ENCODE results near the gene MVB12B.

MVB12B gene

GRCh38 chr9:126485662-126486061 lies 159.0 kb downstream of the MVB12B start:
- Histone ChIP-seq H3K4me2 (ENCODE audit: low read length) (no peak overlapping the region), H3K4me3 (ENCODE audit: low read length) (no peak overlapping the region), H3K27ac (ENCODE audit: low read length) (no peak overlapping the region), H3K79me2 (ENCODE audit: low read length) (no peaks in the 10 kb centered on the region), H3K9ac (ENCODE audit: low read length) (no peak overlapping the region), H3K4me1 (ENCODE audit: low read length) (no peaks in the 10 kb centered on the region), H3K9me3 (ENCODE audit: insufficient read depth, low read length) (no peaks in the 10 kb centered on the region), H4K20me1 (ENCODE audit: insufficient read depth, low read length) (peaks cover 2% of the 10 kb centered on the region; the same call in 1 of the 2 replicates), H3K36me3 (replicated peaks; ENCODE audit: low read depth, low read length) (no peaks in the 10 kb centered on the region), H3K27me3 (ENCODE audit: low read depth, low read length) (peaks cover 43% of the 10 kb centered on the region), H2AFZ (ENCODE audit: low read depth, low read length) (no peak overlapping the region)
- TF ChIP-seq EZH2phosphoT487 (IDR thresholded peaks at IDR 0.05; ENCODE audit: low read depth): no peak
- TF ChIP-seq, protein P1, sequence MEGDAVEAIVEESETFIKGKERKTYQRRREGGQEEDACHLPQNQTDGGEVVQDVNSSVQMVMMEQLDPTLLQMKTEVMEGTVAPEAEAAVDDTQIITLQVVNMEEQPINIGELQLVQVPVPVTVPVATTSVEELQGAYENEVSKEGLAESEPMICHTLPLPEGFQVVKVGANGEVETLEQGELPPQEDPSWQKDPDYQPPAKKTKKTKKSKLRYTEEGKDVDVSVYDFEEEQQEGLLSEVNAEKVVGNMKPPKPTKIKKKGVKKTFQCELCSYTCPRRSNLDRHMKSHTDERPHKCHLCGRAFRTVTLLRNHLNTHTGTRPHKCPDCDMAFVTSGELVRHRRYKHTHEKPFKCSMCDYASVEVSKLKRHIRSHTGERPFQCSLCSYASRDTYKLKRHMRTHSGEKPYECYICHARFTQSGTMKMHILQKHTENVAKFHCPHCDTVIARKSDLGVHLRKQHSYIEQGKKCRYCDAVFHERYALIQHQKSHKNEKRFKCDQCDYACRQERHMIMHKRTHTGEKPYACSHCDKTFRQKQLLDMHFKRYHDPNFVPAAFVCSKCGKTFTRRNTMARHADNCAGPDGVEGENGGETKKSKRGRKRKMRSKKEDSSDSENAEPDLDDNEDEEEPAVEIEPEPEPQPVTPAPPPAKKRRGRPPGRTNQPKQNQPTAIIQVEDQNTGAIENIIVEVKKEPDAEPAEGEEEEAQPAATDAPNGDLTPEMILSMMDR (IDR thresholded peaks at IDR 0.05; ENCODE audit: low read depth, low read length): no peak

- TF ChIP-seq, protein P1 (IDR thresholded peaks at IDR 0.05; ENCODE audit: low read depth, low read length): no peak
- TF ChIP-seq EZH2phosphoT487 (IDR thresholded peaks at IDR 0.05; ENCODE audit: low read depth): no peak
- H3K4me1 ChIP-seq (ENCODE audit: low read length): no peaks in the 10 kb centered on the region
Measured at GRCh38 chr9:126486276-126486675, 159.6 kb downstream of the MVB12B start.

DNA sequence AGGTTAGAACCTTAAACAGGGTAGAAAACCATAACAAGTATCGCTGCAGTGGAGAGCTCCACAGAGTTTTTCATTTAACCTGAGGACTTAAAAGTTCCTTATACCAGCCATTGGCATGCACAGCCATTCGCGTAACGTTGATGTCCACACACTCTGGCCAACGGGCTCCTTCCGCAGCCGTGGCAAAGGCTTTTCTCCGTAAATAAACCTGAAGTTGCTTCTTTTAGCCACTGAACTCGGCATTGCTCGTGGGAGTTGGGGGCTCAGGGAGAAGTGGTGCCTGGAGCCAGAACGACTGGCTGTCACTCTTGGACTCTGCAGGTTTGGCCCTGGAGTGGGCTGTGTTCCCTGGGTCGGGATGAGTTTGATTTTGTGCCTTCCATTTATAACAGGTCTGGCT lies 161.2 kb downstream of the MVB12B start:
- Histone ChIP-seq H3K27me3 (ENCODE audit: low read depth, low read length) (peaks cover 42% of the 10 kb centered on the region), H3K4me1 (ENCODE audit: low read length) (no peaks in the 10 kb centered on the region), H3K4me2 (ENCODE audit: low read length) (no peak overlapping the region), H3K4me3 (ENCODE audit: low read length) (no peak overlapping the region), H3K27ac (ENCODE audit: low read length) (no peak overlapping the region), H3K9ac (ENCODE audit: low read length) (no peak overlapping the region), H3K9me3 (ENCODE audit: insufficient read depth, low read length) (no peaks in the 10 kb centered on the region), H3K79me2 (ENCODE audit: low read length) (no peaks in the 10 kb centered on the region), H4K20me1 (ENCODE audit: insufficient read depth, low read length) (no peaks in the 10 kb centered on the region; the same call in 1 of the 2 replicates), H2AFZ (ENCODE audit: low read depth, low read length) (no peak overlapping the region), H3K36me3 (replicated peaks; ENCODE audit: low read depth, low read length) (no peaks in the 10 kb centered on the region)
- no peak for TF ChIP-seq EZH2phosphoT487 (IDR thresholded peaks at IDR 0.05; ENCODE audit: low read depth)
- TF ChIP-seq, protein P1 (IDR thresholded peaks at IDR 0.05; ENCODE audit: low read depth, low read length): no peak

More at GRCh38 chr9:126486276-126486675, 159.6 kb downstream of the MVB12B start:
- Histone ChIP-seq H3K4me3 (ENCODE audit: low read length) (no peak overlapping the region), H3K27ac (ENCODE audit: low read length) (no peak overlapping the region), H2AFZ (ENCODE audit: low read depth, low read length) (no peak overlapping the region), H3K9me3 (ENCODE audit: insufficient read depth, low read length) (no peaks in the 10 kb centered on the region), H3K9ac (ENCODE audit: low read length) (no peak overlapping the region), H3K27me3 (ENCODE audit: low read depth, low read length) (peaks cover 42% of the 10 kb centered on the region), H3K36me3 (replicated peaks; ENCODE audit: low read depth, low read length) (no peaks in the 10 kb centered on the region), H4K20me1 (ENCODE audit: insufficient read depth, low read length) (peaks cover 2% of the 10 kb centered on the region; the same call in 1 of the 2 replicates), H3K4me2 (ENCODE audit: low read length) (no peak overlapping the region), H3K79me2 (ENCODE audit: low read length) (no peaks in the 10 kb centered on the region)

DNA sequence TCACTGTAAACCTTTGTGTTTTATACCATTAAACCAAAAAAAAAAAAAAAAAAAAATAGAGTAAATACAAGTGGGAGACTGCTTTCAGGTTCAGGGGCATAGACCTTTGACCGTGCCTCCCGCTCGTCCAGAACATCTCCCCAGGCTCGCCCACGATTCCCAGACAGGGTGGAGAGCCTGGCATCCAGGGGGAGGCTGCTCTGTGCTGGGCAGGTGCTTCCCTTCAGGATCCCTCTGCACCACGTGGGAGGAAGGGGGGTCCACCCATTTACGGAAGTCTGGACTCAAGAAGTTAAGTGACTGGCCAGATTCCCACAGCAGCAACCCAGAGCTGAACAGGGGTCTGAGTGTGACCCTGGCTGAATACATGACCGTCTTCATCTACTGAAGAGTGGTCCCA lies 161.7 kb downstream of the MVB12B start:
- no peaks in the 10 kb centered on the region for H3K4me1 ChIP-seq (ENCODE audit: low read length)
- no peaks in the 10 kb centered on the region; the same call in 1 of the 2 replicates for H4K20me1 ChIP-seq (ENCODE audit: insufficient read depth, low read length)
- H3K4me3 ChIP-seq (ENCODE audit: low read length): no peak overlapping the region
- H3K9ac ChIP-seq (ENCODE audit: low read length): no peak overlapping the region
- H2AFZ ChIP-seq (ENCODE audit: low read depth, low read length): no peak overlapping the region
- H3K79me2 ChIP-seq (ENCODE audit: low read length): no peaks in the 10 kb centered on the region
- no peak overlapping the region for H3K27ac ChIP-seq (ENCODE audit: low read length)
- TF ChIP-seq, protein P1 (IDR thresholded peaks at IDR 0.05; ENCODE audit: low read depth, low read length): no peak
- no peak for TF ChIP-seq EZH2phosphoT487 (IDR thresholded peaks at IDR 0.05; ENCODE audit: low read depth)
- no peaks in the 10 kb centered on the region for H3K36me3 ChIP-seq (replicated peaks; ENCODE audit: low read depth, low read length)
- H3K27me3 ChIP-seq (ENCODE audit: low read depth, low read length): peaks cover 44% of the 10 kb centered on the region
- H3K4me2 ChIP-seq (ENCODE audit: low read length): no peak overlapping the region
- H3K9me3 ChIP-seq (ENCODE audit: insufficient read depth, low read length): no peaks in the 10 kb centered on the region

Measured in OCI-LY3 (cell line).